ENCODE measurements around the gene EPHA4.

Gene EPHA4

GRCh38 chr2:221506469-221506868 lies 65.6 kb downstream of the EPHA4 start:
- H3K4me3 Mint-ChIP-seq, result no peak overlapping the region
- H3K9me3 Mint-ChIP-seq, result no peaks in the 10 kb centered on the region
- H3K27ac Mint-ChIP-seq, result no peak overlapping the region
- ATAC-seq (no peak), DNase-seq (no peak)
- H3K4me1 Mint-ChIP-seq, result no peaks in the 10 kb centered on the region
- H3K27me3 Mint-ChIP-seq, result no peaks in the 10 kb centered on the region

DNA sequence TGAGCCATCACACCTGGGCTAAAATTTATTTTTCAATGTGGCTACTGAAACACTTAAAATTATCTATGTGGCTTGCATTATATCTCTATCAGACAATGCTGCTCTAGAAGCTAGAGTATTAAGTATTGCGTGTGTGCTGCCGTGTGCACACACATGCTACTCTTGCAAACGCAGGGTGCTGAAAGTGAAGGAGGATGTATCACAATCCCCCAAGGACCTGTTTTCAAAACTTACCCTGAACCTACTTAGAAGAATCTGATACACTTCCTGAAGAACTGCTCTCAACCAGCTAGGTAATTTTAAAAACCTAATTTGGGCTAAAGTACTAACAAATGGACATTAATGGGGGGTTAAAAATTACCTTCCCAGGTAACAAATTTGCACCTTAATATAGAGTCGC lies 66.5 kb downstream of the EPHA4 start:
- Mint-ChIP-seq H3K9me3 (no peaks in the 10 kb centered on the region), H3K27ac (no peak overlapping the region), H3K27me3 (no peaks in the 10 kb centered on the region), H3K4me3 (no peak overlapping the region), H3K4me1 (no peaks in the 10 kb centered on the region)
- DNase-seq (no peak), ATAC-seq (no peak)

- DNase-seq, result no peak
- H3K4me1 Mint-ChIP-seq, result no peaks in the 10 kb centered on the region
- H3K27me3 Mint-ChIP-seq, result no peaks in the 10 kb centered on the region
- ATAC-seq, result no peak
- no peaks in the 10 kb centered on the region for H3K9me3 Mint-ChIP-seq
- H3K4me3 Mint-ChIP-seq, result no peak overlapping the region
- no peak overlapping the region for H3K27ac Mint-ChIP-seq
Observed at GRCh38 chr2:221504905-221505304, 67.2 kb downstream of the EPHA4 start.

- DNase-seq (no peak), ATAC-seq (no peak)
- H3K4me3 Mint-ChIP-seq, result no peak overlapping the region
- no peak overlapping the region for H3K27ac Mint-ChIP-seq
- H3K4me1 Mint-ChIP-seq, result no peaks in the 10 kb centered on the region
- H3K9me3 Mint-ChIP-seq, result no peaks in the 10 kb centered on the region
- H3K27me3 Mint-ChIP-seq, result no peaks in the 10 kb centered on the region
Observed at GRCh38 chr2:221503965-221504364, 68.1 kb downstream of the EPHA4 start.

GRCh38 chr2:221502270-221503010 lies 69.7 kb downstream of the EPHA4 start:
- Mint-ChIP-seq H3K9me3 (no peaks in the 10 kb centered on the region), H3K27ac (no peak overlapping the region), H3K4me1 (no peaks in the 10 kb centered on the region), H3K27me3 (no peaks in the 10 kb centered on the region), H3K4me3 (no peak overlapping the region)
- ATAC-seq (no peak), DNase-seq (no peak)

DNA sequence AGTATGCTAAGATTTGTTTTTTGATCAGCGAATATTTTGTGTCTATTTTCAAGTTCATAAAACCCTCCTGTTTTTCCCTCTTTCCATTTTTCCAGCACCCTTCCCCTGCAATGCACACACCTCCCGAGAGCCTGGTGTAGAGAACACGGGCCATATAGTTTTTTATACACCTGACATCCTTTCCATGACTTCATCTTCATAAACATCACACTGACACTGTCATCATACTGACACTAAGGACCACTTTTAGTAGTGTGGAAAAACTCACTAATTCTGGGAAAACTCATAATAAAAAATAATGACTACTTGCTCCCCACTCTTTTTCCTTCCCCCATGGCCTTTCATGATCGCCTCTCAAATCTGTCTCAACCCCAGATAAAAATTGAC lies 70.2 kb downstream of the EPHA4 start:
- Mint-ChIP-seq H3K27me3 (no peaks in the 10 kb centered on the region), H3K4me3 (no peak overlapping the region), H3K27ac (no peak overlapping the region), H3K4me1 (no peaks in the 10 kb centered on the region), H3K9me3 (no peaks in the 10 kb centered on the region)
- DNase-seq (no peak), ATAC-seq (no peak)

- Mint-ChIP-seq H3K9me3 (no peaks in the 10 kb centered on the region), H3K4me1 (no peaks in the 10 kb centered on the region), H3K27ac (no peak overlapping the region), H3K27me3 (no peaks in the 10 kb centered on the region), H3K4me3 (no peak overlapping the region)
- no peak for ATAC-seq
- DNase-seq, result no peak
Observed at GRCh38 chr2:221501210-221501882, 70.8 kb downstream of the EPHA4 start.

DNA sequence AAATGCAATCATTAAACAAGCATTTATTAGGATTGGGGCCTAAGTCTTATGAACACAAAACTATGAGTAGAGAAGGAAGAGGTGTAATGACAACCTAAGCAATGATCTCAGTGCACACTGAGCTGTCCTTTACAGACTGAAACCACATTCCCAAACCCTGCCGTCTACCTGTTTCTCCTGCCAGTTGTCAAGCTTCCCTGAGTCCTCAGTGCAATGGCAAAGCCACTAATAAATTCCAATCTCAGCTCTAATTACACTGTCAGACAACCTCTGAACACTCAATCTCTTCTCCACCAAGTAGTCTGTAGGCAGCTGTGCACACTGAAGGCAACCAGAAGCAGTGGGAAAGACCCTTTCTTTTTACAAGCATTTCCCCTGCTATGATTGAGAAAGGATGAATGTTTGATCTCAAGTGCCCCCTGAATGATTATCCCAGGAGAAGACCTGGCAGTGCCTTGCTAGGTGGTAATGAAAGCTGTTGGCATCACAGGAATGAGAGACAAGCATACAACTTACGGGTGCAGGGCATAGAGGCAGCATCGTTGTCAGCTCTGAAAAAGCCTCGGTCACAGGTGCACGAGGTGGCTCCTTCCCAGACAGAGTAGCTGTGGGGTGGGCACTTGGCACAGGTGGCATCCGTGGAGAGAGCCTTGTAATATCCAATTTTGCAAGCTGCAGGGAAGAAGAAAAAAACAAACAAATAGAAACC lies 71.4 kb downstream of the EPHA4 start:
- H3K27ac Mint-ChIP-seq, result no peak overlapping the region
- H3K9me3 Mint-ChIP-seq, result no peaks in the 10 kb centered on the region
- H3K4me3 Mint-ChIP-seq, result no peak overlapping the region
- H3K4me1 Mint-ChIP-seq, result no peaks in the 10 kb centered on the region
- ATAC-seq, result no peak
- DNase-seq, result no peak
- H3K27me3 Mint-ChIP-seq, result no peaks in the 10 kb centered on the region

DNA sequence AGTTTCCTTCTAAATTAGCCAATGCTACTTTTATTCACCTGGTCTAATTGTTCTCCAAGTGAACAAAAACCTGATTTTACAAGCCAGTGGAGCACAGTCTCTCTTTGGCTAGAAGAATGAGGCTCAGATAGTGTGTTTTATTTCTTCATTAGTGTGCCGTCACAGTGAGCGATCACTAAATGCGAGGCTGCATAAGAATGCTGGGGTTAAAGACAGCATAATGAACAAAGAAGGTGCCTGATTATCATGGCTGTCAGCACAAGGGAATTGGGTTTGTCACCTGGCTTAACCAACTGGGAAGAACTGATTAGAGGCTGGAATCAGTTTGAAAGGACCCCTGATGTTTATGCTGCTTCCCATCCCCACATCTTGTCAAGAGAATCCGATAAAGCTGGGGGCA lies 76.4 kb downstream of the EPHA4 start:
- no peaks in the 10 kb centered on the region for H3K9me3 Mint-ChIP-seq
- H3K4me1 Mint-ChIP-seq, result no peaks in the 10 kb centered on the region
- ATAC-seq, result no peak
- H3K27ac Mint-ChIP-seq, result no peak overlapping the region
- no peak for DNase-seq
- no peak overlapping the region for H3K4me3 Mint-ChIP-seq
- H3K27me3 Mint-ChIP-seq, result no peaks in the 10 kb centered on the region

- Mint-ChIP-seq H3K4me1 (no peaks in the 10 kb centered on the region), H3K27me3 (no peaks in the 10 kb centered on the region), H3K27ac (no peak overlapping the region), H3K4me3 (no peak overlapping the region), H3K9me3 (no peaks in the 10 kb centered on the region)
- DNase-seq (no peak), ATAC-seq (no peak)
Observed at GRCh38 chr2:221494556-221494955, 77.5 kb downstream of the EPHA4 start.

DNA sequence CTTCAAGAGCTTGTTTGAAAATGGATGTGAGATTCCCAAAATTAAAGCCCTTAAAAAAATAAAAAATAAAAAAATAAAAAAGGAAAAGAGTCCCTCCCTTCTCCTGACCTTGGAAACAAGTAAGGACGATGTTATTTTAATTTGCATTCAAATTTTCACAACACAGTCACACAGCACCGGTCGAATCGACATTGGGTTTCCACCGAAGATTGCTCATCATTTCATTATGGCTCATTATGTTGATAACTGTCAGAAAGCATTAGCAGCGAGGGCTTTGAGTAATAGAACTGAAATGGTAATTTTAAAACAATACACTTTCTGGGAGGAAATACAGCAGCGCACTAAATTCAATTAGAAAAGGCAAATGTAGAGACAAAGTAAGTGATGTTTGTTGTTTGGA lies 78.7 kb downstream of the EPHA4 start:
- H3K27me3 Mint-ChIP-seq, result no peaks in the 10 kb centered on the region
- ATAC-seq, result no peak
- H3K4me1 Mint-ChIP-seq, result no peaks in the 10 kb centered on the region
- DNase-seq, result no peak
- no peaks in the 10 kb centered on the region for H3K9me3 Mint-ChIP-seq
- no peak overlapping the region for H3K4me3 Mint-ChIP-seq
- no peak overlapping the region for H3K27ac Mint-ChIP-seq

GRCh38 chr2:221492636-221493035 lies 79.5 kb downstream of the EPHA4 start:
- H3K4me3 Mint-ChIP-seq, result no peak overlapping the region
- H3K4me1 Mint-ChIP-seq, result no peaks in the 10 kb centered on the region
- no peaks in the 10 kb centered on the region for H3K27me3 Mint-ChIP-seq
- DNase-seq (no peak), ATAC-seq (no peak)
- H3K27ac Mint-ChIP-seq, result no peak overlapping the region
- H3K9me3 Mint-ChIP-seq, result no peaks in the 10 kb centered on the region

GRCh38 chr2:221490506-221491060 lies 81.5 kb downstream of the EPHA4 start:
- DNase-seq, result no peak
- no peak for ATAC-seq
- Mint-ChIP-seq H3K27me3 (no peaks in the 10 kb centered on the region), H3K4me1 (no peaks in the 10 kb centered on the region), H3K4me3 (no peak overlapping the region), H3K27ac (no peak overlapping the region), H3K9me3 (no peaks in the 10 kb centered on the region)

GRCh38 chr2:221488136-221488807 lies 83.8 kb downstream of the EPHA4 start:
- no peak for ATAC-seq
- DNase-seq, result no peak
- Mint-ChIP-seq H3K27ac (no peak overlapping the region), H3K9me3 (no peaks in the 10 kb centered on the region), H3K4me3 (no peak overlapping the region), H3K27me3 (no peaks in the 10 kb centered on the region), H3K4me1 (no peaks in the 10 kb centered on the region)

GRCh38 chr2:221486106-221486505 lies 86.0 kb downstream of the EPHA4 start:
- H3K27ac Mint-ChIP-seq, result no peak overlapping the region
- H3K4me3 Mint-ChIP-seq, result no peak overlapping the region
- H3K9me3 Mint-ChIP-seq, result no peaks in the 10 kb centered on the region
- no peak for ATAC-seq
- H3K4me1 Mint-ChIP-seq, result no peaks in the 10 kb centered on the region
- no peak for DNase-seq
- no peaks in the 10 kb centered on the region for H3K27me3 Mint-ChIP-seq

DNA sequence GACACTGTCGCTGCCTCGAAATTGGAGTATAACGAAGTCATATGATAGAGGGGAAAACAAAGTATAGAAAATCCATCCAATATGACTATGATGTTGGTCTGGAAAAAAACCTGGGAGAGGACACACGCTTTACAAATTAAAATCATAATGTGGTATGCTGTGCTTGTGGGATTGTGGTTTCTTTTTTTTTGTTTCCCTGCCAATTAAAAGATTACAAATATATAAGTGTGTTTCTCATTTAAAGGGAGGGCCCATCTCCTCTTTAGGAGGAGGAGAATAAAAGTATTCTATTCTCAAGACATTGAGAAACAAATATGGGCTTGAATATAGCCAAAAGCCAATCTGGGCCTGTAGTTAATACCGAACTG lies 86.6 kb downstream of the EPHA4 start:
- Mint-ChIP-seq H3K27ac (no peak overlapping the region), H3K4me3 (no peak overlapping the region), H3K27me3 (no peaks in the 10 kb centered on the region), H3K4me1 (no peaks in the 10 kb centered on the region), H3K9me3 (no peaks in the 10 kb centered on the region)
- ATAC-seq, result no peak
- DNase-seq, result no peak
